ENCODE measurements around the gene CFAP107. TPM values are rescaled to one million over a fixed set of nuclear protein-coding genes. Genes with fewer than 3 reads are reported as not detected.

The CFAP107 gene
- total and polyA plus RNA-seq, 8 donors, result 0.19 to 0.92 (median 0.26) TPM; not detected in 5

DNA sequence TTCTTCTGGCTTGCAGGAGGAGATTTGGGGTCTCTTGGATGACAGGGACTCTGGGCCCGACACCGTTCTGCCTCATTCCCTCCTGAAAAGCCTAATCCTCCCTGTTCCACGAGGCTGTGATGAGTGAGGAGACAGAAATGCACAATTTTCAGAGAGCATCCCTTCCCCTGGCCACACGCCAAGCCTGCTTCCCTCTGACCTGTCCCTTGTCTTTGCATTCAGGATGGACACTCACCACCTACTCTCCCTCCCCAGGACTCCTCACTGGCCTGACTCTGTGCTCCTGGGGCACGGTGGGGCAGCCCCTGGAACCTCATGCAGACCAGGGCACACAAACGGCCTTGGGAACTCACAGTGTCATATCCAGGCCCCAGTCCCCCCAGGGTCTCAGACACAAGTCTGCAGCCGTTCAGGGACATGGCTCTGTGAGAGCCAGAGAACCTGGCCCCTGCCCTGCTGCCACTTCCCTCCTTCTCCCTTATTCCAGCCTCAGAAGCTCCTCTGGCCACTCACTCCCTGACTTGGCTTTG lies 24.0 kb downstream of the CFAP107 start:
- ATAC-seq, result no peak
- H3K4me3 ChIP-seq, result no peak overlapping the region
- no peak for DNase-seq
- 37 to 50% methylated on average over 7 of the region's 7 CpGs for WGBS, 2 donors
- no peaks in the 10 kb centered on the region for H3K9me3 ChIP-seq
- H3K4me1 ChIP-seq, result no peaks in the 10 kb centered on the region
- H3K27ac ChIP-seq, result no peak overlapping the region
- TF ChIP-seq, protein P1, sequence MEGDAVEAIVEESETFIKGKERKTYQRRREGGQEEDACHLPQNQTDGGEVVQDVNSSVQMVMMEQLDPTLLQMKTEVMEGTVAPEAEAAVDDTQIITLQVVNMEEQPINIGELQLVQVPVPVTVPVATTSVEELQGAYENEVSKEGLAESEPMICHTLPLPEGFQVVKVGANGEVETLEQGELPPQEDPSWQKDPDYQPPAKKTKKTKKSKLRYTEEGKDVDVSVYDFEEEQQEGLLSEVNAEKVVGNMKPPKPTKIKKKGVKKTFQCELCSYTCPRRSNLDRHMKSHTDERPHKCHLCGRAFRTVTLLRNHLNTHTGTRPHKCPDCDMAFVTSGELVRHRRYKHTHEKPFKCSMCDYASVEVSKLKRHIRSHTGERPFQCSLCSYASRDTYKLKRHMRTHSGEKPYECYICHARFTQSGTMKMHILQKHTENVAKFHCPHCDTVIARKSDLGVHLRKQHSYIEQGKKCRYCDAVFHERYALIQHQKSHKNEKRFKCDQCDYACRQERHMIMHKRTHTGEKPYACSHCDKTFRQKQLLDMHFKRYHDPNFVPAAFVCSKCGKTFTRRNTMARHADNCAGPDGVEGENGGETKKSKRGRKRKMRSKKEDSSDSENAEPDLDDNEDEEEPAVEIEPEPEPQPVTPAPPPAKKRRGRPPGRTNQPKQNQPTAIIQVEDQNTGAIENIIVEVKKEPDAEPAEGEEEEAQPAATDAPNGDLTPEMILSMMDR (IDR thresholded peaks at IDR 0.05), result no peak
- no peaks in the 10 kb centered on the region for H3K36me3 ChIP-seq
- no peaks in the 10 kb centered on the region for H3K27me3 ChIP-seq
- intact Hi-C loops (cut with DNase I), result no loop called here
- no peak for FAIRE-seq

DNA sequence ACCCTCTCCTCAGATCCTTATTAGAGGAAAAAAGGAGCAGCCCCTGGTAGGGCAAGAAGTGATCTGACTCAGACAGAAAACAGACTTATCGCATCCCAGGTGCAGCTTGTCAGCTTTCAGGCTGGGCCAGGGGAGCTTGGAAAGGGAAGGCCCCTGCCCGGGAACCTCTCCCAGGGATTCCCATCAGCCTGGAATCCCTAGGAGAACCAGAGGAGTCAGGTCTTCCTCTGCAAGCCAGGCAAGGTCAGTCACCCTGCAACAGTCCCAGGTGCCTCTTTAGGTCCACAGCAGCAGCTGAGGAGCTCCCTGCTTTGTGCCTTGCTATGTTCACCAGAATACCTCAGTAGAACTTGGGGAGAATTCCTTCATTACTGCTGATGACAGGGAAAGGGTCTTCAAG lies 24.6 kb downstream of the CFAP107 start:
- Histone ChIP-seq H3K27me3 (no peaks in the 10 kb centered on the region), H3K9me3 (no peaks in the 10 kb centered on the region), H3K36me3 (no peaks in the 10 kb centered on the region), H3K4me1 (no peaks in the 10 kb centered on the region), H3K4me3 (no peak overlapping the region), H3K27ac (no peak overlapping the region)
- intact Hi-C loops (cut with DNase I), result no loop called here
- 60 to 83% methylated on average over 2 of the region's 2 CpGs for whole genome bisulfite sequencing, 2 donors
- ATAC-seq, result no peak
- TF ChIP-seq, protein P1 (IDR thresholded peaks at IDR 0.05), result no peak
- no peak for DNase-seq
- FAIRE-seq, result no peak

DNA sequence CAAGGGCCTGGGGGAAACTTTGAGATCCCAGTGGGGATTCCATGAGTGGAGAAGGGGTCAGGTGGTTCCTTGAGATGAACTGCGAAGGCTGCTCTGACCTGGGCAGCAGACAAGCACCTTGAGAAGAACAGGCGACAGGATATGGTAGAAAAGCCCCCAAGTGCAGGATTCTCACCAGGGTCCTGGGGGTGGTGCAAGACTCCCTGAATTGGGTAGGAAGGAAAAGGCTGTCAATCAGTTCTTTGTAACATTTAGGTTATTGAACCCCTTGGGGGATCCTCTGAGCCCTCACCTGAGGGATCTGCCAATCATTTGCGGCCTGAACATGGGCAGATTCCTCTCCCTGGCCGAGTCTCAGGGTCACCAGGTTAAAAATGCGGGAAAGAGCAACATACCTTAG lies 25.2 kb downstream of the CFAP107 start:
- H3K27ac ChIP-seq, result no peak overlapping the region
- no peaks in the 10 kb centered on the region for H3K36me3 ChIP-seq
- H3K9me3 ChIP-seq, result no peaks in the 10 kb centered on the region
- H3K27me3 ChIP-seq, result no peaks in the 10 kb centered on the region
- TF ChIP-seq, protein P1 (IDR thresholded peaks at IDR 0.05), result no peak
- FAIRE-seq (no peak), ATAC-seq (no peak), DNase-seq (no peak)
- H3K4me1 ChIP-seq, result no peaks in the 10 kb centered on the region
- intact Hi-C loops (cut with DNase I), result no loop called here
- WGBS, 2 donors, result 51 to 59% methylated on average over 5 of the region's 5 CpGs
- H3K4me3 ChIP-seq, result no peak overlapping the region

DNA sequence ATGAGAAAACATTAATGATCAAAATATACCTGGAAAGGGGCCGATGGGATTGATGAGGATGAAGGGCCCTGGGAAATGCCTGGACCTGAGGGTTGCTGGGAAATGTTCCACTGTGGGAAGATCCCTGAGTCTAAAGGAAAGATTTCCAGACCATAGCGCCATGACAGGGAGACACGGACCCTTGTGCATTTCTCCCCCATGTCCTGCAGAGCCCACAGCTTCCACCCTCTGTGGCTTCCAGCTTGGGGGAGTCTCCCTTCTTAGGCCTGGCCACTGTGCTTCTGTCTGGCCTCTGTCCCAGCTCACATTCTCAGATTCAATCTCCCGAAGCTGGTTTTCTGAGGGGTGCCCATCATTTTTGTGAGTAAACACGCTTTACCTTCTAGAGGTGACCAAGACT lies 26.5 kb downstream of the CFAP107 start:
- 64 to 79% methylated on average over 5 of the region's 5 CpGs for WGBS, 2 donors
- no peak for FAIRE-seq
- Histone ChIP-seq H3K36me3 (no peaks in the 10 kb centered on the region), H3K4me3 (no peak overlapping the region), H3K27ac (no peak overlapping the region), H3K9me3 (no peaks in the 10 kb centered on the region), H3K27me3 (no peaks in the 10 kb centered on the region), H3K4me1 (no peaks in the 10 kb centered on the region)
- TF ChIP-seq, protein P1 (IDR thresholded peaks at IDR 0.05), result no peak
- DNase-seq, result no peak
- ATAC-seq, result no peak
- intact Hi-C loops (cut with DNase I), result no loop called here

DNA sequence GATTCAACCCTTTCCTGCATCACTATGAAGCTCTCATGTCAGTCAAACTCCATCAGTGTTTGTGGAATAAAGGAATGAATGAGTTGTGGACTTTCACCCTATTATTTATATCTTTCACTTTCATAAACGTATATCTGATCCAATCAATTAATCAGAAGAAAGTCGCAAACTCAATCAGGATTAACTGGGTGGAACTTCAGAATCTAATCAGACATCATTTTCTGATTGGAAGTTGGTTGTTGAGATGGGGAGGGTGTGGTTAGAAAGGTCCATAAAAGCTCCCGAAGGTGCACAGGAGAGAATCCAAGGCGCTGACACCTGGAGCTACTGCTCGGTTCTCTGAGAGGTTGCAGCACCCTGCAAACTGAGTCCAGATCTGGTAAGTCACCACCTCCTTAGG lies 27.4 kb downstream of the CFAP107 start, which contains the start of gene PRAMEF12:
Gene PRAMEF12, plus strand, starts transcription at position 301 of the 400 bp plus-strand sequence. CDS start 1,130 bp downstream, outside the sequence.
- TF ChIP-seq, protein P1 (IDR thresholded peaks at IDR 0.05), result no peak
- no peak for FAIRE-seq
- Histone ChIP-seq H3K9me3 (no peaks in the 10 kb centered on the region), H3K4me1 (no peaks in the 10 kb centered on the region), H3K4me3 (no peak within 1 kb of the TSS), H3K36me3 (no peaks in the 10 kb centered on the region), H3K27ac (no peak within 1 kb of the TSS), H3K27me3 (no peaks in the 10 kb centered on the region)
- 64 to 70% methylated on average over 5 of the region's 5 CpGs for WGBS, 2 donors
- intact Hi-C loops (cut with DNase I), result no loop called here
- DNase-seq, result no peak
- ATAC-seq, result no peak
